ENCODE measurements around the gene ONECUT3. TPM values are rescaled to one million over a fixed set of nuclear protein-coding genes. Genes with fewer than 3 reads are reported as not detected.
"Not testable (repeated sequence)": the region's sequence is repeated elsewhere in the genome, so short reads cannot be mapped to it uniquely, and the experiment has no call there.

The ONECUT3 gene
- total RNA-seq, 1 experiment from 2014 or later = 0.04 TPM

- TF ChIP-seq, protein P1, sequence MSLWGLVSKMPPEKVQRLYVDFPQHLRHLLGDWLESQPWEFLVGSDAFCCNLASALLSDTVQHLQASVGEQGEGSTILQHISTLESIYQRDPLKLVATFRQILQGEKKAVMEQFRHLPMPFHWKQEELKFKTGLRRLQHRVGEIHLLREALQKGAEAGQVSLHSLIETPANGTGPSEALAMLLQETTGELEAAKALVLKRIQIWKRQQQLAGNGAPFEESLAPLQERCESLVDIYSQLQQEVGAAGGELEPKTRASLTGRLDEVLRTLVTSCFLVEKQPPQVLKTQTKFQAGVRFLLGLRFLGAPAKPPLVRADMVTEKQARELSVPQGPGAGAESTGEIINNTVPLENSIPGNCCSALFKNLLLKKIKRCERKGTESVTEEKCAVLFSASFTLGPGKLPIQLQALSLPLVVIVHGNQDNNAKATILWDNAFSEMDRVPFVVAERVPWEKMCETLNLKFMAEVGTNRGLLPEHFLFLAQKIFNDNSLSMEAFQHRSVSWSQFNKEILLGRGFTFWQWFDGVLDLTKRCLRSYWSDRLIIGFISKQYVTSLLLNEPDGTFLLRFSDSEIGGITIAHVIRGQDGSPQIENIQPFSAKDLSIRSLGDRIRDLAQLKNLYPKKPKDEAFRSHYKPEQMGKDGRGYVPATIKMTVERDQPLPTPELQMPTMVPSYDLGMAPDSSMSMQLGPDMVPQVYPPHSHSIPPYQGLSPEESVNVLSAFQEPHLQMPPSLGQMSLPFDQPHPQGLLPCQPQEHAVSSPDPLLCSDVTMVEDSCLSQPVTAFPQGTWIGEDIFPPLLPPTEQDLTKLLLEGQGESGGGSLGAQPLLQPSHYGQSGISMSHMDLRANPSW (CRISPR knock-in tag; conservative IDR thresholded peaks at IDR 0.05; ENCODE audit: low read depth) = no peak
- TF ChIP-seq ZNF317 (CRISPR knock-in tag; IDR thresholded peaks at IDR 0.05; ENCODE audit: borderline replicate concordance, low read depth) = no peak
These were observed 43.3 kb downstream of the ONECUT3 start (continued) for GRCh38 chr19:1796395-1797142.

GRCh38 chr19:1797313-1797712 lies 44.0 kb downstream of the ONECUT3 start:
- peaks cover 12% of the 10 kb centered on the region for H3K4me1 Mint-ChIP-seq
- CTCF ChIA-PET = interaction anchor here (1.1 to 12.5 kb wide), 5 partner anchors 17 to 251 kb away, joined by 3 to 161 read pairs (median 7); no protein-coding TSS in a partner anchor

DNA sequence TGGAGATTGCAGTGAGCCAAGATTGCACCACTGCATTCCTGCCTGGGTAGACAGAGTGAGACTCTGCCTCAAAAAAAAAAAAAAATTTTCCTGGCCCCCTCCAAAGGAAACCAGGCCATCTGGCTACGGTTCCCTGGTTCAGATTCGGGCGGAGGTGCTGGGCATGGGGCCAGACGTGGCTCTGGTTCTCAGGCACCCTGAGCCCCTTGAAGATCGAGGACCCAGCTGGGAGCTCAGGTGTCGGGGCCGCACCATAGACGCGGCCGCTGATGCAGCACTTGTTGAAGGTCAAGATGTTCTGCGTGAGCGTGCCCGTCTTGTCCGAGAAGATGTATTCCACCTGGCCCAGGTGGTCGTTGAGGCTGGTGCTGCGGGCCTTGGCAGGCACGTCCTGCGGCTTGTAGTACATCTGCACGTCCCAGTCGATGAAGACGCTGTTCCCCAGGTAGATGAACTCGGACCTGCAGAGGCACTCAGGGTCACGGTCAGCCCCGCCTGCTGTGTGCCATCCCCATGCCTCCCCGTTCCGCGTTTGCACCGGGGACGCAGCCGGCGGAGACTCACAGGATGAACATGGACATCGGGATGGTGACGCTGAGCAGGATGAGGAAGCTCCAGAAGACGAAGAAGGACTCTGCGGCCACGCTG lies 46.5 kb downstream of the ONECUT3 start:
- Mint-ChIP-seq H3K27ac (peak overlapping the region; percentile 60; the same call in 1 of the 2 replicates), H3K4me3 (no peak overlapping the region), H3K27me3 (ENCODE audit: low read depth) (no peaks in the 10 kb centered on the region; the same call in 1 of the 2 replicates), H3K4me1 (peaks cover 5% of the 10 kb centered on the region), H3K9me3 (no peaks in the 10 kb centered on the region), H3K36me3 (no peaks in the 10 kb centered on the region)
- ChIA-PET CTCF (interaction anchor here (1.2 to 12.5 kb wide), 3 partner anchors 26 to 254 kb away, joined by 3 to 161 read pairs (median 8); no protein-coding TSS in a partner anchor), POLR2A (no interaction called here)
- ATAC-seq = no peak
- DNase-seq (ENCODE audit: low spot score) = no peak
- TF ChIP-seq, protein P2, sequence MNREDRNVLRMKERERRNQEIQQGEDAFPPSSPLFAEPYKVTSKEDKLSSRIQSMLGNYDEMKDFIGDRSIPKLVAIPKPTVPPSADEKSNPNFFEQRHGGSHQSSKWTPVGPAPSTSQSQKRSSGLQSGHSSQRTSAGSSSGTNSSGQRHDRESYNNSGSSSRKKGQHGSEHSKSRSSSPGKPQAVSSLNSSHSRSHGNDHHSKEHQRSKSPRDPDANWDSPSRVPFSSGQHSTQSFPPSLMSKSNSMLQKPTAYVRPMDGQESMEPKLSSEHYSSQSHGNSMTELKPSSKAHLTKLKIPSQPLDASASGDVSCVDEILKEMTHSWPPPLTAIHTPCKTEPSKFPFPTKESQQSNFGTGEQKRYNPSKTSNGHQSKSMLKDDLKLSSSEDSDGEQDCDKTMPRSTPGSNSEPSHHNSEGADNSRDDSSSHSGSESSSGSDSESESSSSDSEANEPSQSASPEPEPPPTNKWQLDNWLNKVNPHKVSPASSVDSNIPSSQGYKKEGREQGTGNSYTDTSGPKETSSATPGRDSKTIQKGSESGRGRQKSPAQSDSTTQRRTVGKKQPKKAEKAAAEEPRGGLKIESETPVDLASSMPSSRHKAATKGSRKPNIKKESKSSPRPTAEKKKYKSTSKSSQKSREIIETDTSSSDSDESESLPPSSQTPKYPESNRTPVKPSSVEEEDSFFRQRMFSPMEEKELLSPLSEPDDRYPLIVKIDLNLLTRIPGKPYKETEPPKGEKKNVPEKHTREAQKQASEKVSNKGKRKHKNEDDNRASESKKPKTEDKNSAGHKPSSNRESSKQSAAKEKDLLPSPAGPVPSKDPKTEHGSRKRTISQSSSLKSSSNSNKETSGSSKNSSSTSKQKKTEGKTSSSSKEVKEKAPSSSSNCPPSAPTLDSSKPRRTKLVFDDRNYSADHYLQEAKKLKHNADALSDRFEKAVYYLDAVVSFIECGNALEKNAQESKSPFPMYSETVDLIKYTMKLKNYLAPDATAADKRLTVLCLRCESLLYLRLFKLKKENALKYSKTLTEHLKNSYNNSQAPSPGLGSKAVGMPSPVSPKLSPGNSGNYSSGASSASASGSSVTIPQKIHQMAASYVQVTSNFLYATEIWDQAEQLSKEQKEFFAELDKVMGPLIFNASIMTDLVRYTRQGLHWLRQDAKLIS (CRISPR knock-in tag; IDR thresholded peaks at IDR 0.05; ENCODE audit: borderline replicate concordance) = no peak
- no peak for TF ChIP-seq CREM (CRISPR knock-in tag; IDR thresholded peaks at IDR 0.05)
- no peak for TF ChIP-seq ZNF263 (CRISPR knock-in tag; IDR thresholded peaks at IDR 0.05; ENCODE audit: low read depth)
- TF ChIP-seq GTF2I (CRISPR knock-in tag; conservative IDR thresholded peaks at IDR 0.05) = no peak
- TF ChIP-seq ZNF219 (CRISPR knock-in tag; IDR thresholded peaks at IDR 0.05; ENCODE audit: borderline replicate concordance) = no peak
- no peak for TF ChIP-seq FOXP4 (CRISPR knock-in tag; IDR thresholded peaks at IDR 0.05)
- TF ChIP-seq RORB (CRISPR knock-in tag; IDR thresholded peaks at IDR 0.05) = no peak
- TF ChIP-seq TP53 (CRISPR knock-in tag; IDR thresholded peaks at IDR 0.05) = no peak
- no peak for TF ChIP-seq NFYB (CRISPR knock-in tag; conservative IDR thresholded peaks at IDR 0.05; ENCODE audit: low read depth)
- no peak for TF ChIP-seq ZNF425 (CRISPR knock-in tag; conservative IDR thresholded peaks at IDR 0.05)

More at GRCh38 chr19:1797313-1797712, 44.0 kb downstream of the ONECUT3 start:
- H3K27me3 Mint-ChIP-seq (ENCODE audit: low read depth); H3K4me3 Mint-ChIP-seq; H3K9me3 Mint-ChIP-seq; ATAC-seq; DNase-seq (ENCODE audit: low spot score); H3K27ac Mint-ChIP-seq; H3K36me3 Mint-ChIP-seq; POLR2A ChIA-PET: not testable (repeated sequence)

All from WTC11 (cell line).